CD4-positive, alpha-beta T cell treated with Interleukin-17A for 4 hours (primary cell): ENCODE measurements around the gene EIF5B.
"Not testable (repeated sequence)": the region's sequence is repeated elsewhere in the genome, so short reads cannot be mapped to it uniquely, and the experiment has no call there.

ENCODE experiments used
- DNase-seq: peaks from one replicate; pipeline ENCODE4 v3.0.0-alpha.2; 2020; ENCODE audit warnings: mixed read lengths

EIF5B gene

GRCh38 chr2:99368854-99369253, 31.7 kb downstream of the EIF5B start:
- DNase-seq: not testable (repeated sequence)

- no peak for DNase-seq
Observed at GRCh38 chr2:99373144-99373543, 36.0 kb downstream of the EIF5B start.

- no peak for DNase-seq
Observed at GRCh38 chr2:99374747-99375146, 37.6 kb downstream of the EIF5B start.

GRCh38 chr2:99376254-99376864, 39.2 kb downstream of the EIF5B start:
- no peak for DNase-seq

- DNase-seq: no peak
Observed at GRCh38 chr2:99377879-99378278, 40.7 kb downstream of the EIF5B start.

- no peak for DNase-seq
Observed at GRCh38 chr2:99380376-99381010, 43.3 kb downstream of the EIF5B start.

- no peak for DNase-seq
Observed at GRCh38 chr2:99382143-99382542, 45.0 kb downstream of the EIF5B start.

GRCh38 chr2:99386011-99386410, 48.8 kb downstream of the EIF5B start:
- DNase-seq: no peak

- no peak for DNase-seq
Observed at GRCh38 chr2:99388892-99389291, 51.7 kb downstream of the EIF5B start.

- DNase-seq: no peak
Observed at GRCh38 chr2:99389371-99389770, 52.2 kb downstream of the EIF5B start.

GRCh38 chr2:99389946-99390345, 52.8 kb downstream of the EIF5B start:
- no peak for DNase-seq

GRCh38 chr2:99395589-99396130, 58.5 kb downstream of the EIF5B start:
- DNase-seq: no peak

GRCh38 chr2:99397266-99397920, 60.2 kb downstream of the EIF5B start:
- DNase-seq: no peak

- DNase-seq: no peak
Observed at GRCh38 chr2:99398303-99398702, 61.1 kb downstream of the EIF5B start.

- no peak for DNase-seq
Observed at GRCh38 chr2:99399063-99399462, 61.9 kb downstream of the EIF5B start.

GRCh38 chr2:99399795-99400194, 62.6 kb downstream of the EIF5B start:
- no peak for DNase-seq

GRCh38 chr2:99401841-99402240, 64.7 kb downstream of the EIF5B start:
- no peak for DNase-seq

GRCh38 chr2:99403084-99403483, 65.9 kb downstream of the EIF5B start:
- no peak for DNase-seq

- DNase-seq: no peak
Observed at GRCh38 chr2:99403524-99403923, 66.3 kb downstream of the EIF5B start.

- DNase-seq: no peak
Observed at GRCh38 chr2:99404039-99404796, 67.0 kb downstream of the EIF5B start.

GRCh38 chr2:99404797-99405669, 67.8 kb downstream of the EIF5B start:
- no peak for DNase-seq

- no peak for DNase-seq
Observed at GRCh38 chr2:99406137-99406536, 68.9 kb downstream of the EIF5B start.
